8988T (cell line): ENCODE measurements around the gene PRDM1.

ENCODE experiments used
- DNase-seq: peaks from one replicate; pipeline ENCODE4 v3.0.0; 2011

PRDM1 gene

GRCh38 chr6:106085984-106086813 lies at the start of gene PRDM1:
TSS of gene PRDM1 (plus strand) at chr6:106086336. CDS start at chr6:106086554, 218 bp downstream.
- DNase-seq: peak; percentile 60

DNA sequence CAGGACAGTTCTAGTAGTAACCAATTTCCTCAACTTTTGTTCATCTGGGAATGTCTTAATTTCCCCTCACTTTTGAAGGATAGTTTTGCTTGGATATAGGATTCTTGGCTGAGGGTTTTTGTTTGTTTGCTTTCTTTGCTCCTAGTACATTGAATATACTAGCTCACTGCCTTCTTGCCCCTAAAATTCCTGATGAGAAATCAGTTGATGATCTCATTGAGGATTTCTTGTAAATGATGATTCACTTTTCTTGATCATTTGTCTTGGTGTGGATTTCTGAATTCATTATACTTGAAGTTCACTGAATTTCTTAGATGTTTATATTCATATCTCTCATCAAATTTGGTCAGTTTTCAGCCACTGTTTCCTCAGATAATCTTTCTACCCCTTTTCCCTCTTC lies 49.1 kb upstream of the PRDM1 start:
- DNase-seq: no peak

GRCh38 chr6:106039897-106040592 lies 46.1 kb upstream of the PRDM1 start:
- DNase-seq: no peak

DNA sequence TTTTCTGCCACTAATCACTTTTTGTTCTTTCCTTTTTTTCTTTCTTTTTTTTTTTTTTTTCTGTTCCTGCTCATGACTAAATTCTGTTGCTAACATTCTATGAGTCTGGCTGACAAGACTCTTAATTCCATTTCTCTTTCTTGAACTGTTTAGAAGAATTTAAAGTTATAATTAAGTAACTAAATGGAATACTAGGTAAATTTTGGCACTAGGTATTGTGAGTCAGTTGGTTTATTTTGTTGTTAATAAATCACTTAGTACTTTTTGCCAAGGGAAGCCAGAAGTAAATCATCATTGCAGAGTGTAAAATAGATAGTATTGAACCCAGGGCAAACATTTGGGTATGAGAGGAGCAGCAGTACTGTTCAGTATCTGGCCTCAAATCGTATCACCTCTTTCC lies 42.0 kb upstream of the PRDM1 start:
- DNase-seq: no peak

DNA sequence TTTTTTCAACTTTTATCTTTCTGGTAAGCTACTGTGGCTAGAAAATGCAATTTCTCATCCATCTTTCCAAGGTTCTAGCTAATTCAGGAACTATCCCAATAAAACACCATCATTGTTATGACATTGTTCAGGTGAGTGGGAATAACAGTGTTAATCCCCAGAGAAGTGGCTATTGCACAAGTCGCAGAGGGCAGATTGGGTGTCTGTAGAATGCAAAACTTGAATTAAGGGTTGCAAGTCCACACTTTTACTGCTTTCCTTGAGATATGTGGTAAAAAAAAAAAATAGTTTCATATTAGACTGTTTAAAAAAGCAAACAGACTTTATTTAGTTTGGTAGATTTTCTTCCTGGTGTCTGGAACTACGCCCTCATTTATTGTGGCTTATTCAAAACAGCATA lies 41.1 kb upstream of the PRDM1 start:
- DNase-seq: no peak

DNA sequence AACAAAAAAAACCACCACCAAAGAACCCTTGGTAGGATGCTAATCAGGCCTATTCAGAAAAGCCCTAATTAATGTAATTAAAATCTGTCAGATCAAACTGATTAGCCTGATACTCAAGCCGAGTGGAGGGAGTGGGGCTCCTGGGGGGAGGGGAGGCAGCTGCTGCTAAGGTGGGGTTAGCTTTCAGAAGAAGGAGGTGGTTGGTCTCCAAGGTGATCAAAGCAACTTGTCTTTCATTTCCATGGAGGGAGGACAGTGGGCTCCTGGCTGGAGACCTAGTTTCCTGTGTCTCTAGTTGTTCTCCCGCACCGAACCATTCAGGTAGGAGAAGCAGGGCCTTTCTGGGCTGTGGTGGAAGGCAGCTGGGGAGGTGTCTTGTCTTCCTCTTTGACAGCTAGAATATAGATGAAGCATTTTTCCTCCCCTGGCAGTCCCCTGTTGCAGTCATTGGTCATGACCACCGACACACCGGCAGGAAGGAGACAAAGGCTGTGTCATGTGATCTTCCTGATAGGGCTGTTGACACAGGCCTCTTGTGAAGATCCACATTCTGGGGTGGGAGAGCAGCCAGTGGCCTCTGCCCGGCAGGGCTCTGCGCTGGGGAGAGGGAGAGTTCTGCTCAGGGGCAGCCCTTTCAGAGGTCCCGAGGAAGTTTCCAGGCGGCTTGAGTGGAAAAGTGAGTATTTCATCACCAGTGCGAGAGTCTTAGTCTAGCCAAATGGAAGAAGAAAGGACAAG lies 39.9 kb upstream of the PRDM1 start:
- DNase-seq: no peak

DNA sequence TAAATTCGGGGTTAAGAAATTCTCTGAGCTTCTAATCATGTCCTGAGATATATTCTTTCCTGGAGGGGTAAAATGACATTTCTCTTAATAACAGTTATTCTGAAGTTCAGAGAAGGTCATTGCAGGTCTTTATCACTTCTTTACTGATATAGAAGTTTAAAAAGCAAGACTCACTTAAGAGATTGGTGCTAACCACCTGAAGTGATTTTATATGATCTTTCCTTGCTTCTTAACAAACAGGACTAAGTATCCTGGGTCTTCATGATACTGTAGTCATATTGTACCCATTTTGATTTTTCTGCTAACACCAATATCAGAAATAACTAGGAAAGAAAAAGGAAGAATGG lies 39.3 kb upstream of the PRDM1 start:
- no peak for DNase-seq

DNA sequence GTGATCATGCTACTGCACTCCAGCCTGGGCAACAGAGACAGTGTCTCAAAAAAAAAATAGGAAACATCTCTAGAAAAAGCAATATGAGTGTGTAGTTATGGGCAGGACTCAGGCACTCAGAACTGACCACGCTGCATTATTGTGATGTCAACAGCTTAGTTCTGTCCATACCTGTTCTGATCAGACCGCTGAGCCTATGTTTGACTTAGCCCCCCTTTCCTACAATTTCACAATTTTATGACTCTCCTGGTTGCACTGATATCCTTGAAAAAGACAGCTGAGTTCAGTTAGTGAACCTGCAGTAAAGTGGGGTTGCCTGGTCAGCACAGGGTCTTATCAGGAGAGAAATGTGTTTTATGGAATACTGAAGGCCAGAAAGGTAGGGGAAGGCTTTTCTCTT lies 37.8 kb upstream of the PRDM1 start:
- no peak for DNase-seq

GRCh38 chr6:106050538-106050937 lies 35.6 kb upstream of the PRDM1 start:
- DNase-seq: no peak

- no peak for DNase-seq
Measured at GRCh38 chr6:106051226-106051625, 34.9 kb upstream of the PRDM1 start.

DNA sequence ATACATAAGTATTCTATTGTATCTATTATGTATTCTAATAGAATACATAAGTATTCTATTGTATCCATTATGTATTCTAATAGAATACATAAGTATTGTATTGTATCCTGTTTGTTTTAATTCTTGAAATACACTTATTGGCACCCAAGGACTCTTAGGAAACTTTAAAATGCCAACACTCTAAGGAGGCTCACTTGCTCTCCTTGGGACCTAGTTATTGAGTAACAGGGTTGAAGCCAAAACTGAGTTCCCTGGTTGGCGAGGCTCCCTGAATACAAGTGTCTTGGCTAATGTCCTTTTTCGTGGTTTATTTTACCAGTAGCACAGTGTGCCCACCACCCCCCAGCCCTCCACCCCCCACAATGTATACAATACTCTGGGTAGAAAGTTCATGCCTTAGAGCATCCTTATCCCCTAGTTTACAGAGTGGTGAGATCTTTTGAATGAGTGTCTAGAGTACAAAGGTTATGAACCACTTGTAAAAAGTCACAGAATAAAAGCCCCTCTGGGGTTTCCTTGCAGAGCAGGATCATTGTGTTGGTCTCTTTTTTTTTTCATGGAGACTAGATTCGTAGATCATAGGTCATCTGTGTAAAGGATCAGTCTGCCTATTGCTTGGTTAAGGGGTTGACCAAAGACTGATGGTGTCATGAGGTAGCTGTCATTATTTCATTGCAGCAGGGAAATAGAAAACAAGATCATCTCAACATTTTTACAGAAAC lies 32.5 kb upstream of the PRDM1 start:
- DNase-seq: no peak

DNA sequence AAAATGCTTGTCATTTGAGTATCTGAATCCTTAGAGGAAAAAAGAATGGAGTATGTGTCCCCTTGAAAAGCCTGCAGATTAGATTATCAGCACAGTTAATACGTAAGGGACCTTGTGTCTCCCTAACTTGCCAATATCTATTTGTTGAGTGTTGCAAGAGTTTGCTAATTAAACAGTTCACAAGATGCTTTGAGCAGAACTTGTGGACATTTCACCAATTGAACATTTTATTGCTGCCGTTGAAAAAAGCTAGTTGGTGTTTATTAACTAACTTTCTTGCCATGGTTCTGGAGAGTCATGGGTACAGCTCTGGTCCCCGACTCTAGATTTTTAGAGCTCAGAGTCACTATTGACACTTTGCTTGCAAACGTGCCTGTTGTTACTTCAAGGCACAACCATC lies 30.6 kb upstream of the PRDM1 start:
- no peak for DNase-seq

DNA sequence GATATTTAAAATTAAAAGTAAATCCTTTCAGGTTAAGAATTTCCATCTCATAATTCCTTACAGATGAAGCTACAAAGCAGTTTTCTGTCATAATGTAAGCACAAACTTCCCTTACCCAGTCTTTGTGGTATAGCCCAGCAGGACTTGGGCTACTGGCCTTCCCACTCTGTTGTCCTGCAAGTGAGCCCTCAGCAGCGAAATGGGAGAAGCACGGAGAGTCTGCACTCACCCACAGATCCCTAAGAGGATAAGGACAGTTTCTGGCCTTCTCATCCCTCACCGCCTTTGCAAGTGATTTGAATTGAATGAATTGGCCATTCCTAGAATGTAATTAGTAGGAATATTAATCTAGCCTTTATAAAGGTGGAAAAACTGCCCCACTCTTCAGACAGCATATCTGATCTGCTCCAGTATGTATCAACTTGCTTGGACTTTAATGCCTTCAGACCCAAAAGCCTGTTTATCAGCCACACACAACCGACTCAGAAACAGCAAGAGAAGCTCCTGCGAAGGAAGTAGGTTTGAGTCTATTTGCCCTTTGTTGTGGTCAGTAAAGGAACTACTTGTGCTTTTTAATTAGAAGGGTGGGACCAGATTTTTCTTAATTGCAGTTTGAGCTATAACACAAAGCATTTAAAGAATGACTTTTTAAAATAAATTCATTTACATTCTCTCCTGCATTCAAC lies 29.9 kb upstream of the PRDM1 start:
- DNase-seq: no peak

- no peak for DNase-seq
Measured at GRCh38 chr6:106056746-106057390, 29.3 kb upstream of the PRDM1 start.

GRCh38 chr6:106059331-106059730 lies 26.8 kb upstream of the PRDM1 start:
- no peak for DNase-seq

- DNase-seq: no peak
Measured at GRCh38 chr6:106060167-106060566, 26.0 kb upstream of the PRDM1 start.

GRCh38 chr6:106063448-106063850 lies 22.7 kb upstream of the PRDM1 start:
- no peak for DNase-seq

DNA sequence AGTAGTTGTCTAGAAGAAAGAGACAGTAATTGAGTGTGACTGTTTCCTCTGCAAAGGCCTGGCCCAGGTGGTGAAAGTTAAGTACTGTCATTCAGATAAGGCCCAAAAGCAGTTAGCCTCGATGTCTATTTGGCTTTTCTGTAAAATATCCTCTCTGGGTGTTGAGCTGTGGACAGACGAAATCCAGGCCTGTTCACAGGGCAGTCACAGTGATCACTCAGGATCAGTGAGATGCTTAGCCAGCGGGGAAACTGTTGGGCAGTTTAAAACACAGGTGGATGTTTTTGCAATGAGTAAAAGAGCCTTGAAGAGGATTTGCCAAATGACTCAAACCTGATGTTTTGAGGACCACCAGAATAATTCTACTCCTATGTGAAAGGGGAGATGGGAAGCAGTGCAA lies 22.0 kb upstream of the PRDM1 start:
- no peak for DNase-seq

DNA sequence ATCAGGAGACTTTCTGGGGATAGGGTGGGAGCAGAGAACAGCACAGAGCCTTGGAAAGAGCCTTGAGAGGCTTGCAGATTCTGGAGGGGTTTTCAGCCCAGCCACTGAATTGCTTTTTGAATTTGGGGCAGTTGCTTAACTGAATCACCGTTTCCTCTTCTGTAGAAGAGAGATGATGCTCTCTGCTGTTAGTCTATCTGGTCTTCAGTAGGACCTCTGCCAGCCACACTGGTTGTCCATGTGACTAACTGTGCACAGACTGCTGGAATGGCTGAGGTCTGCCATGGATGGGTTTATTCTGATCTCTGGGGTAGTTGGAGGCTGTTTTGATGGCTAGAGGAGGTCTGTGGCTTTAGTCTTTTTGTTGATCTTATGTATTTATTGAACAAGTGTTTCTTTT lies 21.4 kb upstream of the PRDM1 start:
- no peak for DNase-seq

- no peak for DNase-seq
Measured at GRCh38 chr6:106066989-106067388, 19.1 kb upstream of the PRDM1 start.

- no peak for DNase-seq
Measured at GRCh38 chr6:106069478-106069877, 16.7 kb upstream of the PRDM1 start.

GRCh38 chr6:106070636-106071035 lies 15.5 kb upstream of the PRDM1 start:
- no peak for DNase-seq
